Bronchial smooth muscle cell (primary cell): ENCODE data around the gene TBC1D20. TPM values are rescaled to one million over a fixed set of nuclear protein-coding genes. Genes with fewer than 3 reads are reported as not detected.

ENCODE experiments used
- total RNA-seq: library from RNA; depleted of rRNA; stranded (reverse); fragments of >200 nt; gene quantifications from 2 replicates; pipeline ENCODE4 v1.2.1, GENCODE V29; 2014

TBC1D20 gene, protein sequence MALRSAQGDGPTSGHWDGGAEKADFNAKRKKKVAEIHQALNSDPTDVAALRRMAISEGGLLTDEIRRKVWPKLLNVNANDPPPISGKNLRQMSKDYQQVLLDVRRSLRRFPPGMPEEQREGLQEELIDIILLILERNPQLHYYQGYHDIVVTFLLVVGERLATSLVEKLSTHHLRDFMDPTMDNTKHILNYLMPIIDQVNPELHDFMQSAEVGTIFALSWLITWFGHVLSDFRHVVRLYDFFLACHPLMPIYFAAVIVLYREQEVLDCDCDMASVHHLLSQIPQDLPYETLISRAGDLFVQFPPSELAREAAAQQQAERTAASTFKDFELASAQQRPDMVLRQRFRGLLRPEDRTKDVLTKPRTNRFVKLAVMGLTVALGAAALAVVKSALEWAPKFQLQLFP
- 21.6 and 33.9 TPM in 2 replicates for total RNA-seq

GRCh38 chr20:462199-462991, at the start of gene TBC1D20:
Gene TBC1D20, minus strand, starts transcription at chr20:462533. Its CDS starts 128 bp downstream, at chr20:462405.

DNA sequence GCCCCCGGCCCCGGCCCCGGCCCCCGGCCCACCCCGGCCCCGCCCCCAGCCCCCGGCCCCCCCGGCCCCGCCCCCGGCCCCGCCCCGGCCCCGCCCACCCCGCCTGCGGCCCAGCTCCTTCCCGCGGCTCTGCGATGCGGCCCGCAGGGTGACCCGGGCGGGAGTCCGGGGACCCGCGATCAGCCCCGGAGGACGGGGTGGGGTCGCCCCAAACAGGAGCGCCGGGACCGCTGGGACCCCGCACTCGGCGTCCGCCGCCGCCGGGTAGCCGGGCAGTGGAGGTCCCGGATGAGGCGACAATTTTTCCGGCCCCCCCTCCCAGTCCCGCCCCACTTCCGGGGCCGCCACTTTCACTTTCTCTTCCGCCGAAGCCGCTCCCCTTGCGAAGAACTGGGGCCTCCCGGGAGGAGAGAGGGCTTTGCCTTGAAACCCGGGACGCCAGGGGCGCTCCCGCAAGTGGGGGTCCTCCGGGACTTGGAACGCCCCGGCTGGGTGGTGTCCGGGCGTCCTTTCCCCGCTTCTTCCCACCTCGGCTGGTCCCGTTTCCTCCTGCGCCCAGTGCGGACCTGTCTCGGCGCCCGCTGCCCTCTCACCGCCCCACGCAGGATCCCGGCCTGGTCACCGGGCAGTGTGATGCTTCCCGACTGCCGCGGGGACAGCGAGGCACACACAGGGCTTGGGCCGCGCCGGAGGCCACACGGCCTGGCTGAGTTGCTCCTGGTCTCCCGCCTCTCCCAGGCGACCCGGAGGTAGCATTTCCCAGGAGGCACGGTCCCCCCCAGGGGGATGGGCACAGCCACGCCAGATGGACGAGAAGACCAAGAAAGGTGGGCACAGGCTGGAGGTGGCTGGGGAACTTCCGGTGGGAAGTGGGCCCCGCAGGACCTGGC, 54.1 kb downstream of the TBC1D20 start, which contains the start of gene RBCK1:
Gene RBCK1 (plus strand): TSS at position 347 of the 890 bp plus-strand sequence. CDS start 459 bp downstream, at position 806.

Other genes starting within 250 kb of the TBC1D20 start
- gene DEFB129, start 235.3 kb downstream of the TBC1D20 start, total RNA-seq = not detected in 2 replicates
- not detected in 2 replicates for gene DEFB132, start 204.8 kb downstream of the TBC1D20 start, total RNA-seq
- 3.2 and 3.6 TPM in 2 replicates for gene C20orf96, start 171.8 kb downstream of the TBC1D20 start, total RNA-seq
- 12.1 TPM in 2 replicates for gene ZCCHC3, start 165.0 kb downstream of the TBC1D20 start, total RNA-seq
- 3.1 and 4.1 TPM in 2 replicates for gene SOX12, start 137.0 kb downstream of the TBC1D20 start, total RNA-seq
- 25.2 and 26.2 TPM in 2 replicates for gene NRSN2, start 115.4 kb downstream of the TBC1D20 start, total RNA-seq
- gene TRIB3, start 81.8 kb downstream of the TBC1D20 start, total RNA-seq = 16.1 and 64.2 TPM in 2 replicates
- gene RBCK1, start 54.2 kb downstream of the TBC1D20 start, total RNA-seq = 52.3 and 55.4 TPM in 2 replicates
- 74.7 and 78.2 TPM in 2 replicates for gene CSNK2A1, start 81.3 kb upstream of the TBC1D20 start, total RNA-seq
- gene TCF15, start 147.8 kb upstream of the TBC1D20 start, total RNA-seq = under 0.01 TPM in 1 of 2 replicates, not detected in the other
- gene SRXN1, start 190.7 kb upstream of the TBC1D20 start, total RNA-seq = 48.5 and 85.9 TPM in 2 replicates
- not detected in 2 replicates for gene SCRT2, start 213.3 kb upstream of the TBC1D20 start, total RNA-seq